Measurements from ENCODE around the gene LGR4. TPM values are rescaled to one million over a fixed set of nuclear protein-coding genes. Genes with fewer than 3 reads are reported as not detected.

LGR4 gene
- total and polyA plus RNA-seq, 2 of the 4 experiments (the other 2 are of a cell fraction), result 2.9 to 6.8 TPM

GRCh38 chr11:27380771-27381170 is 91.8 kb downstream of the LGR4 start:
- Histone ChIP-seq H4K20me1 (ENCODE audit: insufficient read depth, low read length) (no peaks in the 10 kb centered on the region), H3K9me3 (ENCODE audit: control insufficient read depth, insufficient read depth, low read length) (no peaks in the 10 kb centered on the region), H3K4me2 (ENCODE audit: low read depth, low read length) (no peak overlapping the region), H3K4ac (ENCODE audit: low read depth, low read length) (no peak overlapping the region), H3K4me1 (ENCODE audit: control insufficient read depth, insufficient read depth, low read length) (0 out of 2 replicates have a peak, but pooled peaks cover 1% of the 10 kb centered on the region), H3K27ac (ENCODE audit: insufficient read depth, low read length) (no peak overlapping the region), H2BK120ac (ENCODE audit: low read depth, low read length) (no peak overlapping the region), H3K27me3 (ENCODE audit: control insufficient read depth, insufficient read depth, low read length) (no peaks in the 10 kb centered on the region), H3K4me3 (ENCODE audit: insufficient read depth, low read depth, low read length) (no peak overlapping the region), H3K14ac (replicated peaks; ENCODE audit: low read depth, low read length) (no peak overlapping the region), H3K36me3 (ENCODE audit: control insufficient read depth, insufficient read depth, low read length) (no peaks in the 10 kb centered on the region), H3K9ac (ENCODE audit: low read depth, low read length) (no peak overlapping the region), H3K9me1 (ENCODE audit: insufficient read depth, low read length) (no peaks in the 10 kb centered on the region), H4K91ac (ENCODE audit: insufficient read depth, low read depth, low read length) (no peak overlapping the region), H3K56ac (ENCODE audit: extremely low read depth, insufficient read depth, low read length) (no peak overlapping the region), H4K5ac (ENCODE audit: low read depth, low read length) (no peak overlapping the region), H3K23ac (ENCODE audit: low read depth, low read length) (no peak overlapping the region), H2AK9ac (replicated peaks; ENCODE audit: low read depth, low read length, poor library complexity) (no peak overlapping the region), H2AFZ (replicated peaks; ENCODE audit: low read length, poor library complexity) (no peak overlapping the region), H3K79me1 (ENCODE audit: low read depth in 1 of 2, low read length in 2 of 2) (no peaks in the 10 kb centered on the region), H2BK20ac (ENCODE audit: low read depth, low read length) (no peak overlapping the region), H3K18ac (ENCODE audit: low read depth, low read length) (no peak overlapping the region), H2BK15ac (ENCODE audit: low read depth, low read length) (no peak overlapping the region), H4K8ac (ENCODE audit: low read depth in 2 of 2, low read length in 2 of 2) (no peak overlapping the region), H2BK5ac (ENCODE audit: low read depth, low read length, poor library complexity, severe bottlenecking) (no peak overlapping the region), H2AK5ac (ENCODE audit: low read depth, low read length) (no peak overlapping the region)
- WGBS, 2 experiments (ENCODE audit: extremely low coverage in 2 of 2, insufficient read length in 1 of 2), result no CpG with 5 or more reads among the region's 2 CpGs
- dilution Hi-C loops (cut with HindIII; ENCODE audit: low sequenced_read_pairs, unreplicated experiment) (no loop called here), in situ Hi-C loops (cut with MboI; ENCODE audit: low sequenced_read_pairs) (no loop called here), intact Hi-C loops (cut with micrococcal nuclease) (no loop called here)
- POLR2A ChIA-PET (ENCODE audit: unreplicated experiment), result no interaction called here
- no peak for ATAC-seq (ENCODE audit: low read depth)
- no peak for DNase-seq
- BruUV-seq (replicated peaks), result no TSS peak
- CTCF ChIA-PET, result interaction anchor here (1.3 kb wide), 1 partner anchor 11 kb away, joined by 4 read pairs; no protein-coding TSS in a partner anchor
- no peak for TF ChIP-seq RFX5 (IDR thresholded peaks at IDR 0.05; ENCODE audit: low read depth, low read length)
- TF ChIP-seq CEBPB (IDR thresholded peaks at IDR 0.05; ENCODE audit: low read depth, low read length), result peak; percentile 52
- TF ChIP-seq RCOR1 (IDR thresholded peaks at IDR 0.05; ENCODE audit: insufficient replicate concordance, low read length), result no peak
- TF ChIP-seq, protein P1, sequence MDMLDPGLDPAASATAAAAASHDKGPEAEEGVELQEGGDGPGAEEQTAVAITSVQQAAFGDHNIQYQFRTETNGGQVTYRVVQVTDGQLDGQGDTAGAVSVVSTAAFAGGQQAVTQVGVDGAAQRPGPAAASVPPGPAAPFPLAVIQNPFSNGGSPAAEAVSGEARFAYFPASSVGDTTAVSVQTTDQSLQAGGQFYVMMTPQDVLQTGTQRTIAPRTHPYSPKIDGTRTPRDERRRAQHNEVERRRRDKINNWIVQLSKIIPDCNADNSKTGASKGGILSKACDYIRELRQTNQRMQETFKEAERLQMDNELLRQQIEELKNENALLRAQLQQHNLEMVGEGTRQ (IDR thresholded peaks at IDR 0.05; ENCODE audit: low read depth, low read length), result no peak

Measured in IMR-90 (cell line).